IMR-90 (cell line): ENCODE data around the gene LIMS2. TPM values are rescaled to one million over a fixed set of nuclear protein-coding genes. Genes with fewer than 3 reads are reported as not detected.
A peak's percentile ranks its signal among the peaks of the same experiment; 100 is the strongest.

Experiments used
- ATAC-seq: fragments of 200-7000 bp; cut with Tn5 transposase; 2 replicates; pipeline ENCODE4 v1.9.1; 2020; ENCODE audit warnings: low read depth, mild to moderate bottlenecking, moderate library complexity
- BruUV-seq: library from RNA; stranded (reverse); fragments of 400-500 nt; replicated peaks from 2 replicates; lab custom pipeline; 2021; lab: Mats Ljungman, UMichigan
- CTCF ChIA-PET: fragments of 300-600 bp; formaldehyde crosslinking; extraction: SDS; loops from one replicate; lab custom pipeline; 2021; ENCODE audit warnings: antibody characterized with exemption; lab: Yijun Ruan, JAX
- POLR2A ChIA-PET: fragments of 300-600 bp; sonication (Branson Sonifier 250); formaldehyde crosslinking; loops from one replicate; lab custom pipeline; 2022; ENCODE audit warnings: antibody characterized with exemption; ENCODE audit not compliant: unreplicated experiment; lab: Charles Lee
- DNase-seq: peaks from one replicate; pipeline ENCODE4 v3.0.0; 2013
- H2AFZ ChIP-seq: replicated peaks from 2 replicates; pipeline ENCODE3; 2013; ENCODE audit warnings: low read length, mild to moderate bottlenecking; ENCODE audit not compliant: poor library complexity
- H2AK5ac ChIP-seq: 2 replicates; pipeline ENCODE4 v1.6.1; 2013; ENCODE audit warnings: low read depth, low read length, inconsistent platforms
- H2AK9ac ChIP-seq: replicated peaks from 2 replicates; pipeline ENCODE3; 2013; ENCODE audit warnings: mild to moderate bottlenecking, low read depth, low read length, moderate library complexity; ENCODE audit not compliant: poor library complexity
- H2BK120ac ChIP-seq: 2 replicates; pipeline ENCODE4 v1.6.1; 2013; ENCODE audit warnings: low read depth, low read length, inconsistent platforms
- H2BK15ac ChIP-seq: 3 replicates; pipeline ENCODE4 v1.6.1; 2013; ENCODE audit warnings: low read depth, low read length, inconsistent platforms
- H2BK20ac ChIP-seq: 2 replicates; pipeline ENCODE4 v1.6.1; 2013; ENCODE audit warnings: low read depth, mild to moderate bottlenecking, inconsistent platforms, low read length, moderate library complexity
- H2BK5ac ChIP-seq: 2 replicates; pipeline ENCODE4 v1.6.1; 2013; ENCODE audit warnings: mild to moderate bottlenecking, low read depth, low read length, inconsistent platforms; ENCODE audit not compliant: poor library complexity, severe bottlenecking
- H3K14ac ChIP-seq: replicated peaks from 2 replicates; pipeline ENCODE4 v1.6.1; 2013; ENCODE audit warnings: low read depth, low read length, inconsistent platforms
- H3K18ac ChIP-seq: 2 replicates; pipeline ENCODE4 v1.6.1; 2013; ENCODE audit warnings: low read depth, low read length, control low read depth
- H3K23ac ChIP-seq: 2 replicates; pipeline ENCODE4 v1.6.1; 2013; ENCODE audit warnings: low read depth, low read length, inconsistent platforms
- H3K27ac ChIP-seq: 2 replicates; pipeline ENCODE4 v1.5.1; 2013; ENCODE audit warnings: mild to moderate bottlenecking, control low read depth, low read length; ENCODE audit not compliant: insufficient read depth
- H3K27me3 ChIP-seq: 2 replicates; pipeline ENCODE4 v1.6.1; 2013; ENCODE audit warnings: low read length; ENCODE audit not compliant: control insufficient read depth, insufficient read depth
- H3K36me3 ChIP-seq: 2 replicates; pipeline ENCODE4 v1.6.1; 2013; ENCODE audit warnings: low read length, mixed read lengths; ENCODE audit not compliant: control insufficient read depth, insufficient read depth
- H3K4ac ChIP-seq: 2 replicates; pipeline ENCODE4 v1.6.1; 2013; ENCODE audit warnings: low read depth, low read length, inconsistent platforms
- H3K4me1 ChIP-seq: 2 replicates; pipeline ENCODE4 v1.6.1; 2013; ENCODE audit warnings: low read length, mixed read lengths; ENCODE audit not compliant: control insufficient read depth, insufficient read depth
- H3K4me2 ChIP-seq: 2 replicates; pipeline ENCODE4 v1.6.1; 2013; ENCODE audit warnings: low read depth, mild to moderate bottlenecking, control low read depth, low read length, moderate library complexity
- H3K4me3 ChIP-seq: 2 replicates; pipeline ENCODE4 v1.5.1; 2013; ENCODE audit warnings: low read depth, mild to moderate bottlenecking, control low read depth, low read length, moderate library complexity; ENCODE audit not compliant: insufficient read depth
- H3K56ac ChIP-seq: 2 replicates; pipeline ENCODE4 v1.6.1; 2013; ENCODE audit warnings: low read length, inconsistent platforms; ENCODE audit not compliant: insufficient read depth; ENCODE audit errors: extremely low read depth
- H3K79me1 ChIP-seq, 2 experiments: 2 replicates each; pipeline ENCODE4 v1.6.1; 2013; ENCODE audit warnings: low read length in 2 of 2, inconsistent platforms in 1 of 2, low read depth in 1 of 2
- H3K9ac ChIP-seq: 2 replicates; pipeline ENCODE4 v1.6.1; 2013; ENCODE audit warnings: low read depth, low read length, control low read depth
- H3K9me1 ChIP-seq: 2 replicates; pipeline ENCODE4 v1.6.1; 2013; ENCODE audit warnings: low read length, inconsistent platforms; ENCODE audit not compliant: insufficient read depth
- H3K9me3 ChIP-seq: 2 replicates; pipeline ENCODE4 v1.6.1; 2013; ENCODE audit warnings: low read length; ENCODE audit not compliant: control insufficient read depth, insufficient read depth
- H4K20me1 ChIP-seq: 2 replicates; pipeline ENCODE4 v1.6.1; 2013; ENCODE audit warnings: low read length, inconsistent platforms; ENCODE audit not compliant: insufficient read depth
- H4K5ac ChIP-seq: 2 replicates; pipeline ENCODE4 v1.6.1; 2013; ENCODE audit warnings: mild to moderate bottlenecking, low read depth, low read length, control low read depth
- H4K8ac ChIP-seq, 2 experiments: 2 replicates each; pipeline ENCODE4 v1.6.1; 2013; ENCODE audit warnings: low read depth in 2 of 2, low read length in 2 of 2, control low read depth in 1 of 2, inconsistent platforms in 1 of 2
- H4K91ac ChIP-seq: 2 replicates; pipeline ENCODE4 v1.6.1; 2013; ENCODE audit warnings: low read depth, low read length, inconsistent platforms; ENCODE audit not compliant: insufficient read depth
- BHLHE40 ChIP-seq: fragments of 150-350 bp; IDR thresholded peaks from 2 replicates; pipeline ENCODE4 v1.6.1; 2016; ENCODE audit warnings: mild to moderate bottlenecking, low read depth, low read length
- CEBPB ChIP-seq: IDR thresholded peaks from 2 replicates; pipeline ENCODE4 v1.6.1; 2012; ENCODE audit warnings: low read depth, low read length, improper control_type of control experiment
- CHD1 ChIP-seq: IDR thresholded peaks from 2 replicates; pipeline ENCODE4 v1.6.1; 2012; ENCODE audit warnings: low read depth, low read length, improper control_type of control experiment
- CTCF ChIP-seq: conservative IDR thresholded peaks from 2 replicates; pipeline ENCODE4 v1.5.1; 2012; ENCODE audit warnings: mild to moderate bottlenecking, low read depth, low read length, improper control_type of control experiment
- ELK1 ChIP-seq: fragments of 150-350 bp; IDR thresholded peaks from 2 replicates; pipeline ENCODE4 v1.6.1; 2016; ENCODE audit warnings: low read depth, mild to moderate bottlenecking, low read length, moderate library complexity, borderline replicate concordance
- FOS ChIP-seq: fragments of 150-350 bp; IDR thresholded peaks from 2 replicates; pipeline ENCODE4 v1.6.1; 2016; ENCODE audit warnings: low read depth, low read length
- MAFK ChIP-seq: IDR thresholded peaks from 2 replicates; pipeline ENCODE4 v1.6.1; 2012; ENCODE audit warnings: low read depth, low read length, improper control_type of control experiment
- NFE2L2 ChIP-seq: fragments of 150-350 bp; IDR thresholded peaks from 2 replicates; pipeline ENCODE4 v1.6.1; 2016; ENCODE audit warnings: low read depth, mild to moderate bottlenecking, low read length
- RAD21 ChIP-seq: IDR thresholded peaks from 2 replicates; pipeline ENCODE4 v1.6.1; 2012; ENCODE audit warnings: low read length, improper control_type of control experiment
- RFX5 ChIP-seq: IDR thresholded peaks from 2 replicates; pipeline ENCODE4 v1.8.0; 2012; ENCODE audit warnings: low read depth, mild to moderate bottlenecking, low read length, moderate library complexity
- SMC3 ChIP-seq: fragments of 150-350 bp; IDR thresholded peaks from 2 replicates; pipeline ENCODE4 v1.6.1; 2016; ENCODE audit warnings: low read depth, mild to moderate bottlenecking, antibody characterized with exemption, low read length, moderate library complexity
- USF2 ChIP-seq: fragments of 150-350 bp; IDR thresholded peaks from 2 replicates; pipeline ENCODE4 v1.6.1; 2017; ENCODE audit warnings: mild to moderate bottlenecking, antibody characterized with exemption, low read length, low read depth
- WGBS, 2 experiments: methylation state at CpG; one replicate each; pipeline versions ENCODE4 v1.1.5 to v1.1.7; 2013; ENCODE audit warnings: missing lambda C conversion rate in 2 of 2; ENCODE audit not compliant: insufficient read length in 1 of 2; ENCODE audit errors: extremely low coverage in 2 of 2; 5-methylcytosine and 5-hydroxymethylcytosine counted together
- dilution Hi-C: fragments of 300-500 bp; cut with HindIII; formaldehyde crosslinking; loops from one replicate; pipeline ENCODE4 v1.14.3; 2018; ENCODE audit warnings: low sequenced_read_pairs; ENCODE audit not compliant: unreplicated experiment
- in situ Hi-C: fragments of 300-500 bp; cut with MboI; formaldehyde crosslinking; loops from 3 replicates; pipeline ENCODE4 v1.14.3; 2019; ENCODE audit warnings: low sequenced_read_pairs, inconsistent platforms, mixed read lengths
- intact Hi-C: fragments of 100-400 bp; cut with micrococcal nuclease; formaldehyde crosslinking; loops from 2 replicates; pipeline ENCODE4 v1.10.0; 2022
- polyA plus RNA-seq, 3 experiments: library from polyadenylated mRNA; depleted of rRNA; stranded (reverse); fragments of >200 nt; gene quantifications; 2 replicates each; pipeline ENCODE4 v1.2.3, GENCODE V29; 2012; ENCODE audit warnings: low replicate concordance in 1 of 3
- total RNA-seq: library from RNA; depleted of rRNA; stranded (reverse); fragments of >200 nt; gene quantifications from 2 replicates; pipeline ENCODE4 v1.2.3, GENCODE V29; 2012

The LIMS2 gene
- total and polyA plus RNA-seq, 2 of the 4 experiments (the other 2 are of a cell fraction): 1.3 to 18.8 TPM

GRCh38 chr2:127648321-127648720, 27.0 kb downstream of the LIMS2 start:
- WGBS, 2 experiments: 93% methylated on average over 5 of the region's 6 CpGs; no CpG with 5 or more reads in 1 of the 2 experiments
- Histone ChIP-seq H3K4me1 (peaks cover 7% of the 10 kb centered on the region; the same call in 1 of the 2 replicates), H2BK20ac (no peak overlapping the region), H3K4me3 (no peak overlapping the region), H3K9ac (no peak overlapping the region), H3K9me3 (no peaks in the 10 kb centered on the region), H4K8ac (no peak overlapping the region), H2AK9ac (peak overlapping the region; percentile 87), H4K20me1 (no peaks in the 10 kb centered on the region; the same call in 1 of the 2 replicates), H3K27ac (no peak overlapping the region), H4K5ac (no peak overlapping the region), H2BK5ac (no peak overlapping the region), H3K27me3 (no peaks in the 10 kb centered on the region), H3K14ac (no peak overlapping the region), H3K9me1 (peaks cover 17% of the 10 kb centered on the region; the same call in 1 of the 2 replicates), H3K4ac (no peak overlapping the region), H3K56ac (no peak overlapping the region), H3K4me2 (no peak overlapping the region), H4K91ac (no peak overlapping the region), H2BK120ac (no peak overlapping the region), H2AK5ac (peak overlapping the region; percentile 50; the same call in 1 of the 2 replicates), H2AFZ (no peak overlapping the region), H2BK15ac (no peak overlapping the region), H3K23ac (no peak overlapping the region), H3K79me1 (peaks cover 0 to 16% of the 10 kb centered on the region in 2 experiments; a peak in 2 of 4 replicates), H3K18ac (no peak overlapping the region), H3K36me3 (peaks cover 4% of the 10 kb centered on the region; the same call in 1 of the 2 replicates)
- no TSS peak for BruUV-seq
- intact Hi-C loops (loop anchor here (2.0 to 5.0 kb wide), 3 partner anchors 122 to 324 kb away; partner anchors contain the start of gene IWS1), dilution Hi-C loops (no loop called here), in situ Hi-C loops (no loop called here)
- ATAC-seq (no peak), DNase-seq (no peak)
- TF ChIP-seq BHLHE40: no peak
- TF ChIP-seq ELK1: no peak
- TF ChIP-seq CHD1: no peak
- no peak for TF ChIP-seq CTCF
- no peak for TF ChIP-seq NFE2L2
- TF ChIP-seq RAD21: no peak
- no peak for TF ChIP-seq FOS
- no peak for TF ChIP-seq RFX5
- no peak for TF ChIP-seq CEBPB
- no peak for TF ChIP-seq MAFK
- TF ChIP-seq SMC3: no peak
- TF ChIP-seq USF2: no peak
- ChIA-PET CTCF (no interaction called here), POLR2A (interaction anchor here (0.8 kb wide), 1 partner anchor 10 kb away, joined by 3 read pairs; no protein-coding TSS in a partner anchor)
